ENCODE measurements around the gene FARP1.

The FARP1 gene

GRCh38 chr13:98310485-98311199 is 167.7 kb downstream of the FARP1 start:
- no peaks in the 10 kb centered on the region for H3K9me3 ChIP-seq (ENCODE audit: control insufficient read depth, insufficient read depth, low read length)
- no peaks in the 10 kb centered on the region for H3K79me2 ChIP-seq (ENCODE audit: control insufficient read depth, low read length)
- no peaks in the 10 kb centered on the region for H3K4me1 ChIP-seq (ENCODE audit: control insufficient read depth, low read length)
- no peaks in the 10 kb centered on the region for H3K9me2 ChIP-seq (replicated peaks; ENCODE audit: control insufficient read depth, low read length)
- H3K36me3 ChIP-seq (ENCODE audit: control insufficient read depth, low read length) = no peaks in the 10 kb centered on the region
- no peaks in the 10 kb centered on the region for H4K20me1 ChIP-seq (ENCODE audit: control insufficient read depth, insufficient read depth, low read depth, low read length)
- no peak overlapping the region for H3K4me3 ChIP-seq (ENCODE audit: low read length)
- no peak overlapping the region for H3K27ac ChIP-seq (ENCODE audit: low read depth, low read length)
- H3F3A ChIP-seq (ENCODE audit: control insufficient read depth, insufficient read depth) = no peaks in the 10 kb centered on the region
- H3K4me2 ChIP-seq (ENCODE audit: low read length) = no peak overlapping the region
- no peak for TF ChIP-seq CTCF (IDR thresholded peaks at IDR 0.05; ENCODE audit: low read depth, low read length, poor library complexity, severe bottlenecking)
- no peaks in the 10 kb centered on the region for H3K27me3 ChIP-seq (ENCODE audit: control insufficient read depth, low read length)

GRCh38 chr13:98311200-98311548 is 168.3 kb downstream of the FARP1 start:
- no peaks in the 10 kb centered on the region for H3K36me3 ChIP-seq (ENCODE audit: control insufficient read depth, low read length)
- H3K79me2 ChIP-seq (ENCODE audit: control insufficient read depth, low read length) = no peaks in the 10 kb centered on the region
- H3K27me3 ChIP-seq (ENCODE audit: control insufficient read depth, low read length) = no peaks in the 10 kb centered on the region
- TF ChIP-seq EZH2phosphoT487 (IDR thresholded peaks at IDR 0.05; ENCODE audit: borderline replicate concordance, low read length) = no peak
- no peak for TF ChIP-seq CTCF (IDR thresholded peaks at IDR 0.05; ENCODE audit: low read depth, low read length, poor library complexity, severe bottlenecking)
- no peak overlapping the region for H3K27ac ChIP-seq (ENCODE audit: low read depth, low read length)
- no peaks in the 10 kb centered on the region for H4K20me1 ChIP-seq (ENCODE audit: control insufficient read depth, insufficient read depth, low read depth, low read length)
- no peaks in the 10 kb centered on the region for H3F3A ChIP-seq (ENCODE audit: control insufficient read depth, insufficient read depth)
- no peaks in the 10 kb centered on the region for H3K9me3 ChIP-seq (ENCODE audit: control insufficient read depth, insufficient read depth, low read length)
- no peaks in the 10 kb centered on the region for H3K4me1 ChIP-seq (ENCODE audit: control insufficient read depth, low read length)
- no peak overlapping the region for H3K4me2 ChIP-seq (ENCODE audit: low read length)
- H3K9me2 ChIP-seq (replicated peaks; ENCODE audit: control insufficient read depth, low read length) = no peaks in the 10 kb centered on the region
- no peak overlapping the region for H3K4me3 ChIP-seq (ENCODE audit: low read length)

- Histone ChIP-seq H3K27ac (ENCODE audit: low read depth, low read length) (no peak overlapping the region), H3K27me3 (ENCODE audit: control insufficient read depth, low read length) (no peaks in the 10 kb centered on the region), H3K4me3 (ENCODE audit: low read length) (no peak overlapping the region), H4K20me1 (ENCODE audit: control insufficient read depth, insufficient read depth, low read depth, low read length) (no peaks in the 10 kb centered on the region), H3K4me2 (ENCODE audit: low read length) (no peak overlapping the region), H3K9me3 (ENCODE audit: control insufficient read depth, insufficient read depth, low read length) (no peaks in the 10 kb centered on the region), H3K79me2 (ENCODE audit: control insufficient read depth, low read length) (no peaks in the 10 kb centered on the region), H3F3A (ENCODE audit: control insufficient read depth, insufficient read depth) (no peaks in the 10 kb centered on the region), H3K9me2 (replicated peaks; ENCODE audit: control insufficient read depth, low read length) (no peaks in the 10 kb centered on the region), H3K4me1 (ENCODE audit: control insufficient read depth, low read length) (no peaks in the 10 kb centered on the region), H3K36me3 (ENCODE audit: control insufficient read depth, low read length) (no peaks in the 10 kb centered on the region)
- TF ChIP-seq EZH2phosphoT487 (IDR thresholded peaks at IDR 0.05; ENCODE audit: borderline replicate concordance, low read length) (no peak), CTCF (IDR thresholded peaks at IDR 0.05; ENCODE audit: low read depth, low read length, poor library complexity, severe bottlenecking) (no peak)
Measured at GRCh38 chr13:98312606-98313005, 169.7 kb downstream of the FARP1 start.

Data from DOHH2 (cell line).